Kasumi-1 (cell line): ENCODE results near the gene CHAT.
"Not testable (repeated sequence)": the region's sequence is repeated elsewhere in the genome, so short reads cannot be mapped to it uniquely, and the experiment has no call there.

ENCODE experiments used
- DNase-seq, 2 experiments: peaks; one replicate each; lab custom pipeline; 2025; lab: John Stamatoyannopoulos, UW

Gene CHAT

DNA sequence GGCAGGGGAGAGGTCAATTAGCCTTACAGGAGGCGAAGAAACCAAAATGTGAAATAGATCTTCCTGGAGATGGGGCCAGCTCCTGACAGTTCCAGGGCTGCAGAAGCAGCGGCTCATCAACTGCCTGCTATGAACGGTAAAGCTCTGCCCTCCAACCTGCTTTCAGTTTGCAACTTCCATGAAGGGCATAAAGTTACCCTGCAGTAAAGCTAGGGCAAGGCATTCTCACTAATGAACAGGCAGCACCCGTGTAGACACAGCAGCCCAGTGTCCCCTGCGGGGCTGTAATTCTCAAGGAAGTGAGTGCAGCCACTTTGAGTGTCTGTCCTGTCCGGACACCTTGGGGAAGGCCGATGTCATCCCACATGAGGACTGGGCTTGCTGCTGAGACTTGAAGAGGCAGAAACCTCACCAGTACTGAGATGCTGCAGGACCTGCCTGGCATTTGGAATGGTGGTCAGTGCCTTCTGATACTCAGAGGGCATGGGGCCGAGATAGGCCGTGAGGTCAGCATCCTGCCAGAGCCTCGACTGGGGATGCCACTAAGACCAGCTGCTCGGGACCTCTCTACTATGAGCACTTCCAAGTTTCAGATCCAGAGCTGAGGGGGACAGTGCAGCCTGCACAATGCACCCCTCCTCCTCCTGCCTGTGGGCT is 39.6 kb downstream of the CHAT start:
- no peak for DNase-seq

DNA sequence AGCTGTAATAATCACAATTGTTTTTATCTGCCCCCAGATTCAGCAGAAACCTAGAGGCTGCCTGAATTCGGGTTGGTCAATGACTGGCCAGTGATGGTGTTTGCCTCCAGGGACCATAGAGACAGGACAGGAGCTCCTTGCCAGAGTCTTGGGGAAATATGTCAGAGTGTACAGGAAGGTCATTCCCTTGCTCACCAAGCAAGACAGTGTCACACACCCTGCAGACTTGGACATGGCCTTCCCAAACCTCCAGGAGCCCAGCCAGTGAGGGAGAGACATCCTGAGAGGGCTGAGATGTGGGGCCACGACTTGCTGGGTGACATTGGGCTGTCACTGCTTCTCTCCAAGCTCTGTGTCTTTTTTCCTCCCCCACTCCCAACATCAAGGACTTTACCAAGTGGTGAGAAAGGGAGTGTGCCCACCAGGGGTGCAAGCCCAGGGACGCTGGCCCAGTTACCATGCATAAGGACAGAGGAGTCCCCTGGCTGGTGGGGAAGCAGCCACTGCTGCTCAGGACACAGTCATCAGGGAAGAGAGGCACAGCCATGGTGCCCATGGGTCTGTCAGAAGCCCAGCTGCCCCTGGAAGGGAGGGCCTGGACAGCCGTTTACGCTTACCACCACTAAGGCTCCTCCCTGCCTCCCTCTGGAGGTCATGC is 40.3 kb downstream of the CHAT start:
- DNase-seq: no peak

DNA sequence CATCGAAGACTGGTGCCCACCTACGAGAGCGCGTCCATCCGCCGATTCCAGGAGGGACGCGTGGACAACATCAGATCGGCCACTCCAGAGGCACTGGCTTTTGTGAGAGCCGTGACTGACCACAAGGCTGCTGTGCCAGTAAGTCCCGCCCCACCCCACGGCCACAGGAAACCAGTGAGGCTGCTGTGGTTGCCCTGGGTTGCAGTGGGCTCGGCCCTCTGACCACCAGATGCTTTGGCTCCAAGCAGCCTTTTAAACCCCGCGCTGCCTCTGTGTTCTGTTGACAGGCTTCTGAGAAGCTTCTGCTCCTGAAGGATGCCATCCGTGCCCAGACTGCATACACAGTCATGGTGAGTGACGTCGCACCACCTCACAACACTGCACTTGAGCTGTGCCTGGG is 41.3 kb downstream of the CHAT start:
- DNase-seq: no peak

DNA sequence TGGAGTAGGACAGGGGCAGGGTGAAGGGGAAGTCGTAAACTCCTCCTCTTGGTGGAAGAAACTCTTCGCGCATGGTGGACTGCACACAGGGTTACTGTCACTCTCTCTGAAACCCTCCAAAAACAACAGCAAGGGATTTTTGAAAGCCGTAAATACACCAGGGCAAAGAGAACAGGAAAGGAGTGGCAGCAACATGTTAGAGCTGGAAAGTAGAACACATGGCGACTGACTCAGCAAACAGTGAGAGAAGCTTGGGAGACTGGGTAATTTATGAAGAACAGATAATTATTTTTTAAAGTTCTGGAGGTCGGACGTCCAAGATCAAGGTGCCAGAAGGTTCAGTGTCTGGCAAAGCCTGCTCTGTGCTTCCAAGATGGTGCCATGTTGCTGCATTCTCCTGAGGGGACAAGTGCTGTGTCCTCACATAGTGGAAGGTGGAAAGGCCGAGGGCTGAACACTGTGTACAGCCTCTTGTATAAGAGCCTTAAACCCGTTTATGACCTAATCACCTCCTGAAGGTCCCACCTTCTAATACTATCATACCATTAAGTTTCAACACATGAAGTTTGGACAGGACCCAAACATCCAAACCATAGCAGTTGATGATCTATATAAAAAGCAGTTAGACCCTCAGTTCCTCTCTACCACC is 43.1 kb downstream of the CHAT start:
- DNase-seq: no peak

DNA sequence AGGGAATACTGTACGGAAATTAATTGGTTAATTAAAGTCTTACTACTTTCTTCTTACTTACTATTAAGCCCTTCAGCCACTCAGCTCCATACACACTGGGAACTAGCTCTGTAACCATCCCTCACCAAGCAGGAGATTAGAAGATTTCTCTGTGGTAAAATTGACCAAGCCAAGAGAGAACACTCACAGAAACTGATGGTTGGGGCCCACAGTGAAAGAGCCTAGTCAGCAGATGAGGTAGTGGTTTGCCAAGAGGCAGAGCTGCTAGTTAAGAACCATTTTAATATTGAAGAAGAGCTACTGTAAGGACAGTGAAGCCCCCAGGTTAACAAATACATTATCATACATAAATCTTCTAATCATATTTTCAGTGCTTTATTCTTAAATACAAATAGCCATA is 43.8 kb downstream of the CHAT start:
- DNase-seq: no peak

DNA sequence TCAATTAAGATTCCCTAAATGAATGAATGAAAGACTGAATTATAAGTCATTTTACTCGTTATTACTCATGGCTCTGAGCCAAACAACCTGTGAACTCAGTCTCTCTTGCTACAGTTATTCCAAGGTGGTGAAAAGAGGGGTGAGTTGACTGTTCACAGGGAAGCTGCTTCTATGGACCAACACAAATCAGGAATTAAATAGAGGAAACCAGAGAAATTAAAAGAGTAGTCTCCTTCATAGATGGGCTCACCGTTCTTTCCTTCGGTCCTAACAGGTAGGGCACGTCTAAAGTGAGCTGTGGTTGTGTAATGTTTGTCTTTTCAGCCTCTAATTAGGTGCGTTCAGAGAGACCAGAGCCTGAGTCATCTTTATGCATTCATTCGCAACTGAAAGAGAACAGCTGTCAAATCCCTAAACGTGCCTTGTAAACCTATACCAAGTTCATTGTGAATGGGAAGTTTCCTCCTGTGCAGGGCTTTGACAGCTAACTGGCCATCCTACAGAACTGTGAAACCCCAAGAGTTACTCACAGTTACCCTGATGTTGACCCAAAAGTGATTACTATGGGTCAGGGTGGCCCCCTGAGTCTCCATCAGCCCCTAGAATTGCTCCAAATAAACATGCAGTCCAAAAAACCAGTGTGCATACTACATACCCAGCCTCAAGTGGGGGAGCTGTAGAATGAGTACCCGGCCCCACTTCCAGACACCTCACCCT is 47.5 kb downstream of the CHAT start:
- DNase-seq: no peak

DNA sequence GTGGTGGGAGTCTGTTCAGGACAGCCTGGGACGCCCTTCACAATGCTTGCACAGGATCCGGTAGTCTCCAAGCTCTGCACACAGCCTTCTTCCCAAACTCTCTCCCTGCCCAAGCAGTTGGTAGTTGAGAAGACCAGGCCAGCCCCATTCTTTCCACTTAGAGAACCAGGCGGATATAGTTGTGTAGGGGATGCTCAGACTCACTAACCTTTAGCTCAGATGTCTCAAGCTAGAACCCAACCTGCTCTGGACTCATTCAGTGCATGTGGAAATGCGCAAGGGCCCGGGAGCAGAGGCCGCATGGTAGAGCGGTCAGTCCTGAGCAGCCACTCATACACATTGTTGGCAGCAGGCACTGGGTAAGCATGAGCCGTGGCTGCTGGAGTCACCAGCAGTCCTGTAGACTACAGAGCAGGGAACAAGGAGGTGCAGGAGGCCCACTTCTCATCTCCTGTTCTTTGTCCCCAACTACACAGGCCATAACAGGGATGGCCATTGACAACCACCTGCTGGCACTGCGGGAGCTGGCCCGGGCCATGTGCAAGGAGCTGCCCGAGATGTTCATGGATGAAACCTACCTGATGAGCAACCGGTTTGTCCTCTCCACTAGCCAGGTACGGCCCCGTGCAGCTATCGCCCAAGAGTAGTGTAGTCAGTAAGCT is 48.5 kb downstream of the CHAT start:
- DNase-seq: no peak

DNA sequence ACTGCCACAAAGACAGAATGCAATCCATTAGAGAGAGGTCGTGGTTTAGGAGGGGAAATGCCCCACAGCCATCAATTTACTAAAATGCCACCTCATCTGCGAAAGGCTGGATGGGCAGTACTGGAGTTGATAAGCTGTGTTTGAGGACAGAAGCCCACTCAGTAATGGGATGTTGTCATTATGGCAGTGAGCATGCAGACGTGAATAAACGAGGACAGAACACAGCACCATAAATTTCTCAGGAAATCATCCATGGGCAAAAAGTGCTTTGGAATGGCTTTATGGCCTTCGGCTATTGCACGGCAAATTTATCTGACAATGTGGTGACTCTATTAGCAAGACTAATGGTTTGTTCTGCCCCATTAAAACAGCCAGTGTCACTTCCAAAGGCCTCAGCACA is 49.8 kb downstream of the CHAT start:
- no peak for DNase-seq

DNA sequence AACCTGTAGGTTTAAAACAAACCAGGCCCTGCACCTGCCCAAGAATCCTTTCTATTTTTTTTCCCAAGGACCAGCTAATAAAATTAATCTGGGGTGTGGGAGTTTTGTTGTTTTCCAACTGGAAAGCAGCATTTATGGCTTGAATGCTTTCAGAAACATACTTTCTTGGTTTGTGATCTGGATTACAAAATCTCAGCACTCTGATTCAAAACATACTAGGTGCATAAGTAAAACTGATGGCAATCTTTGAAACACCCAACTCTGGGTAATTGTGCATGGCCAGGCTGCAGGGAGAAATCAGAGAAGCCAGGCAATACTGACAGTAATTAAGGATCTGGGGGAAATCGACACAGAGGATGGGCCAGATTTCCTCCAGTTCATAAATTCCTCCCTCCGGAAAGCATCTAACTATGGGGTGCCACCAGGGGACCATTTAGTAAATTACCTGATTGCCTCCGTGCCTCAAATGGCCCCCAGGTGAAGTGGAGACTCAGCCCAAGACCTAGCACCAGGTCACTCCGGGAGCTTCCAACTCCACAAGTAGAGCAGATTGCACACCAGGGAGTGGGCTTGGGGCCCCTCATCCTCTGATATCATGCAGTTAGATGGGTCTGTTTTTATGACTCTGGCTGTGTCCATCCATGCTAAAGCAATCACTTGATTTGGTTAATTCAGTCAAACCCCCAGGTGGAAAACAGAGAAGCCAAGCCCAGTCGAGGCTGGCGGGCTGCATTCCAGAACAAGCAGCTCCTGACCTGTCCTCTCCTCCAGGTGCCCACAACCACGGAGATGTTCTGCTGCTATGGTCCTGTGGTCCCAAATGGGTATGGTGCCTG is 50.4 kb downstream of the CHAT start:
- no peak for DNase-seq

DNA sequence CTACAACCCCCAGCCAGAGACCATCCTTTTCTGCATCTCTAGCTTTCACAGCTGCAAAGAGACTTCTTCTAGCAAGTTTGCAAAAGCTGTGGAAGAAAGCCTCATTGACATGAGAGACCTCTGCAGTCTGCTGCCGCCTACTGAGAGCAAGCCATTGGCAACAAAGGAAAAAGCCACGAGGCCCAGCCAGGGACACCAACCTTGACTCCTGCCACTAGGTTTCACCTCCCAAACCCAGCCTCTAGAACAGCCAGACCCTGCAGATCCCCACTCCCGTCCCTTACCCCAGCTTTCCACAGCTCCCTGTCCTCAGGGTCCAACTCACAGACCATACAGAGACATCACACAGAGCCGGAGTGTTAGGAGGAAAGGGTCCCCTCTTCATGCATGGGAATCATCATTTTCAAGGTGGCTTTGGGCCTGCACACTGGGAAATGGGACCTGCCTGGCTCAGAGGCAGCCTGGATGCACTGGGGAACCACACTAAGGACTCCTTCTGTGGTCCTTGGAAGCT is 51.1 kb downstream of the CHAT start:
- no peak for DNase-seq

DNA sequence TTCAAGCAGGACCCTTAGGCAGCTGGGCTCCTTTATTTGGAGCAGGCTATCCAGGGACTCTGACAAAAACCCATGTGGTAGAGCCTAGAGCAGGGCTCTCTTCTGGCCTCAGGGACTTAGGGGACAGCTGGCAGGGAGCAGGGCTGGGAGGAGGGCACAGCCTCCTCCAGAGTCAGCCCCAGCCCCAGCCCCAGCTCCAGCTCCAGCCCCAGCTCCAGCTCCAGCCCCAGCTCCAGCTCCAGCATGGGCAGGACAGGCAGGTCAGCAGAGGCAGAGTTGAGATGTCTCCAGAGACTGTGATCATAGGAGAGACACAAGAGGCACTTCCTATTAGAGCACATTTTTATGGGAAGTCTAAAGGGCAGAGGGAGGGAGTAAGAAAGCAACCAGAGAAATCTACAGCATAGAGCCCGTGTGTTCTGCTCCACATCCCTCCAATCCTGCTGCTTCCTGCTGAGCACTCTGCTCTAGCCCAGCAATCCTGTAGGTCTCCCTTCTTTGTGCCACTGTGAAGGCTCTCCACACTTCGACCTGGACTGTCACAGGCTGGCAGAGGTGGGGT is 52.3 kb downstream of the CHAT start:
- DNase-seq: no peak

DNA sequence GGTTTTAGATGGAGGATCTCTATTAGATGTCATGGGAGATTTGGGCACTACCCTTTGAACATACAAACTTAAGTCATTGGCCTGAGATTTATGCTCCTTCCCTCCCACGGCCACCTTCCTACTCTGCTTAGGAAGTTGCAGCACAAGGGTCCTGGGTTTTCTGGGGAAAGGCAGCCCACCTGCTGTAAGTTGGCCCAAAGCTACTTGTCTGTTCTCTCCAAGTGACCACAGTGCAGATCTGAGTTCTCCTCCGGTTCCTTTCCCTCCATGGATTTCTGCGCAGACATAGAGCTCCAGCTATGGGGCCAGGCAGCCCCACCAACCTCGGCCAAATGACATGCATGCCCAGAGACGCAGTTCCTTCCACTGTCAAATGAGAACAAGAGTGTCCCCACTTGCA is 52.8 kb downstream of the CHAT start:
- DNase-seq: no peak

DNA sequence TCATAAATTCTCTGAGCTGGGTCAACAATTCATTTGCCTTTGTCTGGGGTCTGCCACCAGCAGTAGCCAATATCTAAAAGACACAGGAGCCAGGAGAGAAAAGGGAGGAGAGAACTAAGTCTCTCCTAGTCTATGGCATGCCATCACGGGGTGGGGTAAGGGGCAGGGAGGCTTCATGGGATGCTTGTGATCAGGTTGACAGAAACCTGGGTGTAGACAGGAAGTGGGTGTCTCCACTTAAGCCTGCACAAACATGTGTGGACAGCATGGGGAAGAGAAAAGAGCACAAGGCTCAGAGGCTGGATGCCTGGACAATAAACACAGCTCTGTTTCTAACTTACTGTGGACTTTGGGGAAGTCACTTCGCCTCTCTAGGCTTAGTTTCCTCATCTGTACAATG is 54.2 kb downstream of the CHAT start:
- no peak for DNase-seq

DNA sequence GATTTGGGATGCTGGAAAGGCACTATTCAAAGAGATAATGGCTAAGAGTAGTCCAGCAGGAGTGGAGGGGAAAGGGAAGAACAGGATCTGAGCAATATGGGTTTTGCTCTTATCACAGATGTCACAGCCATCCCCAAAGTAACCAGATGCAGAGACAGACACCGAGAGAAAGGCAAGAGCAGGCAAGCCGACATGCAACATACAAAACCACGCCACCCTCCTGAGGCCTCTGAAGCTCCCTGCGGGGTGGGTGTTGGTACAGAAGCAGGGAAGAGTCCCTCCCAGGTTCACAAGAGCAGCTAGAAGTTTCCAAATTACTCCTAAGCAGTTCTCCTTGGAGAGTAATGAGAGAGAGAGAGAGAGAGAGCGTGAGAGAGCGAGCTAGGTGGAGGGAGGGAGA is 54.8 kb downstream of the CHAT start:
- no peak for DNase-seq

DNA sequence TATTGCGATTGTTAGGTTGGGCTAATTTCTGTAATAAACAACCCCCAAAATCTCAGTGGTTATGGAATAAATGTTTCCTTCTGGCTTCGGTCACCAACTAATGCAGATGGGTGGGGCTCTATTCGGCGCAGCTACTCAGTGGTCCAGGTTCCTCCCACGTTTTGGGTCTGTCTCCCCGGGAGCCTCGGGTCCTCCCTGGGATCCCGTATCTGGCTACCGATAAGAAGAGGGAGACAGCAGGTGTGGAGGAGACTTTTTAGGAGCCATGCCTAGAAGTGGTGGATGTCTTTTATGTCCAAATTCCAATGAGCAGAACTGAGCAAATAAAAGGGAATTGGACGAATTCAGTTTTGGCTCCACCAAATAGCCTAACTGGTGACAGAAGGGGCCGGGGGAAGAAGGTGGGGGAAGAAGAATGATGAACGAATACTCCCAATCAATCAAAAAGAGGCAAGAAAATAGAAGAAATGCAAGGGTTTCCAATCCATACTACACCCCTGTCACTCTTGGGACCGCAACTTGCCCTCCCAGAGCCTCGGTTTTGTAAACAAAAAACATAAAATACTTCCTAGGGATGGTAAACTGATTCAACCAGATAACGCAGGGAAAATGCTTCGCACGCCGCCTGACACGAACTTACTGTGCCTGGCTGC is 65.1 kb downstream of the CHAT start:
- DNase-seq: no peak

DNA sequence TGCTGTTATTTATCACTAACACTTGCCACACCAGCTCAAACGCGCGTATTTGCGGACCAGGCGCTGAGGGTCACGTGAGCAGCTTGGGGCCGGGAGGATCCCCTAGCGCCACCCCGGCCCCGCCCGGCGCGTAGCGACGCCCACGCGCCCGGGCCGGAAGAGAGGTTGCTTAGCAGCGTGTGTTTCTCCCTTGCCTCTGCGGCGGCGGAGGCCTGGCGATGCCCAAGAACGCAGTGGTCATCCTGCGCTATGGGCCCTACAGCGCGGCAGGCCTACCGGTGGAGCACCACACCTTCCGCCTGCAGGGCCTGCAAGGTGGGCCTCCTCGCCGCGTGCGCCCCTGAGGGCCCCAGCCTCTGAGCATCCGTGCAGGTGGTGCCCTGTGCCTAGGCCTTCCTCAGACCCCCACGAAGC is 65.7 kb downstream of the CHAT start, which contains the start of gene C10orf53:
C10orf53 (plus strand) TSS at position 172 of the 414 bp plus-strand sequence; CDS start at position 219, 47 bp downstream.
- no peak for DNase-seq

DNA sequence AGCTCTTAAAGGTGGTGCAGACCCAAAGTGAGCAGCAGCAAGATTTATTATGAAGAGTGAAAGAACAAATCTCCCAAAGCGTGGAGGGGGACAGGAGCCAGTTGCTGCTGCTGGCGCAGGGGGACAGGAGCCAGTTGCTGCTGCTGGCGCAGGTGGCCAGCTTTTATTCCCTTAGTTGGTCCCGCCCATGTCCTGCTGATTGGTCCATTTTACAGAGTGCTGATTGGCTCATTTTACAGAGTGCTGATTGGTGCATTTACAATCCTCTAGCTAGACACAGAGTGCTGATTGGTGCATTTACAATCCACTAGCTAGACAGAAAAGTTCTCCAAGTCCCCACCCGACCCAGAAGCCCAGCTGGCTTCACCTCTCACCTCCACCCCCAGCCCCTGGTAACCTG is 68.6 kb downstream of the CHAT start:
- DNase-seq: not testable (repeated sequence)

DNA sequence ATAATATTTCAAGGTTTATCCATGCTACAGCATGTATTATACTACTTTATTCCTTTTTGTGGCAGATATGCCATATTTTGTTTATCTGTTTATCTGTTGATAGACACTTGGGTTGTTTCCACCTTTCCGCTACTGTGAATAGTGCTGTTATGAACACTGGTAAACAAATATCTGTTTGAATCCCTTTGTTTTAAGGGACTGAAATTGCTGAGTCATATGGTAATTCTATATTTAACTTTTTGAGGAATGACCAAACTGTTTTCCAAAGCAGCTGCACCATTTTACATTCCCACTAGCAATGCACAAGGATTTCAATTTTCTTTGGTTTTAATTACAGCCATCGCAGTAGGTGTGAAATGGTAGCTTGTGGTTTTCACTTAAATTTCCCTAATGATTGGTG is 69.0 kb downstream of the CHAT start:
- DNase-seq: no peak

DNA sequence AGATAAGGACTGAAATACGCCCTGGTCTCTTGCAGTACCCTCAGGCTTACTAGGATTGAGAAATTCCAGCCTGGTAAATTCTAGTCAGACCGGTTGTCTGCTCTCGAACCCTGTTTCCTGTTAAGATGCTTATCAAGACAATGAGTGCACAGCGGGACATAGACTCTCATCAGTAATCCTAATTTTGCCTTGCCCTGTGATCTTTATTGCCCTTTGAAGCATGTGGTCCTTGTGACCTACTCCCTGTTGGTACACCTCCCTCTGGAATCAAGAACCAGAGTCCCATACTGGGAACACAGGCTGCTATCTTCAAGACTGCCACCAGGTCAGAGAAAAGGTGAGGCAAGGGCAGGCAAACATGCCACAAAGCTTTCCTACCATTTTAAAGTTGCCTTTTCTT is 72.8 kb downstream of the CHAT start:
- no peak for DNase-seq

DNA sequence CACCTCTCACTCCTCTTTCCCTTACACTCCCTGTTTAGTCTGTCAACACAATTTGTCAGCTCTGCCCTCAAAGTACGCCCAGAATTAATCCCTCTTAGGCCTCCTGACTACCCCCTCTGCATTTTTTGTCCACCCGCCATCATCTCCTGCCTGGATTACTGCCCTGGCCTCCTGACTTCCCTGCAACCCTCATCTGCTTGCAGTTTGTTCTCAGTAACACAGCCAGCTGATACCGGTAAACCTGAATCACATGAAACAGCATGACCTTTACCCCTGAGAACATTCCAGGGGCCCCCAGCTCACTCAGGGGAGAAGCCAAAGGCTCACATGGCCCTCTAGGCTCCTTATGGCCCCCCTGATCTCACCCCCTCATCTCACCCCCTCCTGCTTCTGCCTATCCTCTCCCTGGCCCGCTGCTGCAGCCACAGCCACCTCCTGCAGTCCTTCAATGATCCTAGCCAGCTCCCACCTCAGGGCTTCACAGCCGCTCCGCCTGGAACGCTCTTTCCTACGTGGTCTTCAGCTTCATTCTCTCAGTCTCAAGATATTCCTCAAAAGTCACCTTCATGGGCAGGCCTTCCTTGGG is 74.5 kb downstream of the CHAT start:
- no peak for DNase-seq
